Memory B cell (primary cell): ENCODE data around the gene RNF157.
A peak's percentile ranks its signal among the peaks of the same experiment; 100 is the strongest.
"Not testable (repeated sequence)": the region's sequence is repeated elsewhere in the genome, so short reads cannot be mapped to it uniquely, and the experiment has no call there.

ENCODE experiments used
- ATAC-seq: fragments of 150-1000 bp; cut with Tn5 transposase; 2 replicates; pipeline ENCODE4 v1.10.0; 2021; ENCODE audit warnings: low read depth, mild to moderate bottlenecking, moderate library complexity
- DNase-seq, 2 donors: peaks; one replicate each; pipeline ENCODE4 v3.0.0; 2022; ENCODE audit warnings: low spot score in 2 of 2
- H3K27ac Mint-ChIP-seq: one replicate; pipeline ENCODE4 v1.8.0; 2022; ENCODE audit warnings: mild to moderate bottlenecking, moderate library complexity, mixed read lengths
- H3K27me3 Mint-ChIP-seq: one replicate; pipeline ENCODE4 v1.8.0; 2022; ENCODE audit warnings: mixed read lengths
- H3K36me3 Mint-ChIP-seq: one replicate; pipeline ENCODE4 v1.8.0; 2022; ENCODE audit warnings: mild to moderate bottlenecking, mixed read lengths
- H3K4me1 Mint-ChIP-seq: one replicate; pipeline ENCODE4 v1.8.0; 2022; ENCODE audit warnings: mixed read lengths
- H3K4me3 Mint-ChIP-seq: one replicate; pipeline ENCODE4 v1.8.0; 2022; ENCODE audit warnings: mild to moderate bottlenecking, moderate library complexity, mixed read lengths
- H3K9me3 Mint-ChIP-seq: one replicate; pipeline ENCODE4 v1.8.0; 2022; ENCODE audit warnings: mixed read lengths

The RNF157 gene

GRCh38 chr17:76265624-76266243, 25.4 kb upstream of the RNF157 start:
- no peaks in the 10 kb centered on the region for H3K9me3 Mint-ChIP-seq
- peak; percentile 45 to 59 for DNase-seq
- H3K27me3 Mint-ChIP-seq: no peaks in the 10 kb centered on the region
- peak overlapping the region; percentile 90 for H3K27ac Mint-ChIP-seq
- peaks cover 6% of the 10 kb centered on the region for H3K36me3 Mint-ChIP-seq
- H3K4me3 Mint-ChIP-seq: peak overlapping the region; percentile 92
- H3K4me1 Mint-ChIP-seq: peaks cover 50% of the 10 kb centered on the region
- no peak for ATAC-seq

- peaks cover 53% of the 10 kb centered on the region for H3K4me1 Mint-ChIP-seq
Measured at GRCh38 chr17:76264755-76265623, 24.7 kb upstream of the RNF157 start, which contains the start of gene UBALD2. Gene UBALD2, plus strand, starts transcription at chr17:76265348. Its CDS starts 158 bp downstream, at chr17:76265506.

GRCh38 chr17:76264425-76264754, 24.1 kb upstream of the RNF157 start:
- ATAC-seq (no peak), DNase-seq (no peak)
- Mint-ChIP-seq H3K4me1 (peaks cover 51% of the 10 kb centered on the region), H3K36me3 (peaks cover 6% of the 10 kb centered on the region), H3K9me3 (no peaks in the 10 kb centered on the region), H3K4me3 (peak overlapping the region; percentile 78), H3K27ac (peak overlapping the region; percentile 60), H3K27me3 (no peaks in the 10 kb centered on the region)

More at GRCh38 chr17:76264755-76265623, 24.7 kb upstream of the RNF157 start, which contains the start of gene UBALD2:
- Mint-ChIP-seq H3K27ac (peak within 1 kb of the TSS; percentile 90), H3K27me3 (no peaks in the 10 kb centered on the region), H3K36me3 (peaks cover 6% of the 10 kb centered on the region), H3K9me3 (no peaks in the 10 kb centered on the region), H3K4me3 (peak within 1 kb of the TSS; percentile 92)
- ATAC-seq (peak; percentile 74), DNase-seq (peak; percentile 93 to 97)

- Mint-ChIP-seq H3K9me3 (no peaks in the 10 kb centered on the region), H3K36me3 (peaks cover 6% of the 10 kb centered on the region), H3K4me3 (no peak overlapping the region), H3K27me3 (no peaks in the 10 kb centered on the region), H3K27ac (peak overlapping the region; percentile 60), H3K4me1 (peaks cover 48% of the 10 kb centered on the region)
- ATAC-seq: no peak
- no peak for DNase-seq
Measured at GRCh38 chr17:76263896-76264295, 23.6 kb upstream of the RNF157 start.

DNA sequence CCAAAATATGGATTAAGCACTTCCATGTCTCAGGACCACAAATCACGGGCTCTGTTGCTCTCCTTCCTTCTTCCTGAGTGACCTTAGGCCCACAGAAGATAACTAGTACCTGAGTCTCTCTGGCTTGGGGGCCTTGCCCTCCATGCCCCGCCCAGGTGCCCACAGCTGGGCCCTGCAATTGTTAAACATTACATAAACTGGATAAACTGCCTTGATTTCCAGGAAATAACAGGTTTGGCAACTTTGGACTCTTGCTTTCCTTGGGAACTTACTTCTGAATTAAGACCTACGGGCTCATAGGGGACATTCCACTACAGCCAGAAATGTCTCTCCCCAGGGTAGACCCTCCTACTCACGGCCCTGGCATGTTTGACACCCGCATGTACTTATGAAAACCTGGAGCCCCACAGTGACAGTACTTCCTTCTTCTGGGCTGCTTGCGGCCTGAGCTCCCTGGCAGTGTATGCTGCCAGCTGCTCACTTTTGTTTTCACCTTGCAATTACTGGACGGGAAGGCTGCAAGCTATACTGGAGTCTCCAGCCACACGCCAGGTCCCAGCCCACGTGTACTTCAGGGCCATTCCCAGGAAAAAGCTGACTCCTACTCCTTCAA, 22.5 kb upstream of the RNF157 start:
- H3K4me1 Mint-ChIP-seq: peaks cover 43% of the 10 kb centered on the region
- H3K27ac Mint-ChIP-seq: peak overlapping the region; percentile 60
- H3K9me3 Mint-ChIP-seq: no peaks in the 10 kb centered on the region
- DNase-seq: no peak
- peak; percentile 12 for ATAC-seq
- no peaks in the 10 kb centered on the region for H3K27me3 Mint-ChIP-seq
- H3K4me3 Mint-ChIP-seq: peak overlapping the region; percentile 61
- peaks cover 2% of the 10 kb centered on the region for H3K36me3 Mint-ChIP-seq

DNA sequence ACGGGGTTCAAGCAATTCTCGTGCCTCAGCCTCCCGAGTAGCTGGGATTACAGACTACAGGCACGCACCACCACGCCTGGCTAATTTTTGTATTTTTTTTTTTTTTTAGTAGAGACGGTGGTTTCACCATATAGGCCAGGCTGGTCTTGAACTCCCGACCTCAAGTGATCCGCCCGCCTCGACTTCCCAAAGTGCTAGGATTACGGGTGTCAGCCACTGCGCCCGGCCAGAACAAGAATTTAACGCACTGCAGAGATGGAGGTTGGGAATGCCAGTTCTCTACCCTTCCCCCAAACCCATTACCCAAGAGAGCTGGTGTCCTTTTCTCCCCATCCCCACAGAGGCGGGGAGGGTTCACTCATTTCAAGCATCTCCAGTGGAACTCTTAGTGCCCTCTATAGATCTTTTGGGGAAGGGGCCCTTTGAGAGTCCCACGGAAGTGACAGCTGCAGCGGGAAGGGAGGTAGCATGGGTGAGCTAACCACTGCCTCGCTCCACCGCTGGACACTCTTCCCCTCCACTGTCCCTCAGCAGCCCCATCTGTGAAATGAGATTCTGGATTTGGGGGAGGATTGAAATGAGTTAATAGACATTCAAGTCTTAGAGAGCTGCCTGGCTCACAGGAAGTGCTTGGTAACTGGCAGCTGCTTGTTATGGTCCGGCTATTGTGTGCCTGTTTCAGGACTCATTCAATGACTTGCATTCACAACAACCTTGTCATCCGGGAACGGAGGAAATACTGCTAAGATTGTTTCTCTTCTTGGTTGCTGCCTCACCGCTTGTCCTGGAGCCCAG, 21.3 kb upstream of the RNF157 start:
- Mint-ChIP-seq H3K4me3 (peak overlapping the region; percentile 71), H3K27me3 (no peaks in the 10 kb centered on the region), H3K9me3 (no peaks in the 10 kb centered on the region), H3K4me1 (peaks cover 42% of the 10 kb centered on the region), H3K27ac (peak overlapping the region; percentile 47), H3K36me3 (no peaks in the 10 kb centered on the region)
- no peak for ATAC-seq
- no peak for DNase-seq

- H3K27me3 Mint-ChIP-seq: no peaks in the 10 kb centered on the region
- no peaks in the 10 kb centered on the region for H3K9me3 Mint-ChIP-seq
- H3K4me3 Mint-ChIP-seq: peak overlapping the region; percentile 69
- no peaks in the 10 kb centered on the region for H3K36me3 Mint-ChIP-seq
- H3K4me1 Mint-ChIP-seq: peaks cover 42% of the 10 kb centered on the region
- no peak for ATAC-seq
- DNase-seq: no peak
- peak overlapping the region; percentile 45 for H3K27ac Mint-ChIP-seq
Measured at GRCh38 chr17:76260669-76261068, 20.4 kb upstream of the RNF157 start.

DNA sequence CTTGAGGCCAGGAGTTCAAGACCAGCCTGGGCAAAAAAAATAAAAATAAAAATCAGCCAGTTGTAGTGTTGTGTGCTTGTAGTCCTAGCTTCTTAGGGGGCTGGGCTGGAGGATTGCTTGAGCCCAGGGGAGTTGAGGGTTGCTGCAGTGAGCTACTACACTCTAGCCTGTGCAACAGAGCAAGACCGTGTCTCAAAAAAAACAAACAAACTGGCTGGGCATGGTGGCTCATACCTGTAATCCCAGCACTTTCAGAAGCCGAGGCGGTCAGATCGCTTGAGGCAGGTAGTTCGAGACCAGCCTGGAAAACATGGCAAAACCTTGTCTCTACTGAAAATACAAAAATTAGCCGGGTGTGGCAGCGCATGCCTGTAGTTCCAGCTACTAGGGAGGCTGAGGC, 19.9 kb upstream of the RNF157 start:
- no peaks in the 10 kb centered on the region for H3K9me3 Mint-ChIP-seq
- H3K27me3 Mint-ChIP-seq: no peaks in the 10 kb centered on the region
- no peaks in the 10 kb centered on the region for H3K36me3 Mint-ChIP-seq
- DNase-seq (no peak), ATAC-seq (no peak)
- peak overlapping the region; percentile 69 for H3K4me3 Mint-ChIP-seq
- H3K27ac Mint-ChIP-seq: peak overlapping the region; percentile 45
- peaks cover 44% of the 10 kb centered on the region for H3K4me1 Mint-ChIP-seq

DNA sequence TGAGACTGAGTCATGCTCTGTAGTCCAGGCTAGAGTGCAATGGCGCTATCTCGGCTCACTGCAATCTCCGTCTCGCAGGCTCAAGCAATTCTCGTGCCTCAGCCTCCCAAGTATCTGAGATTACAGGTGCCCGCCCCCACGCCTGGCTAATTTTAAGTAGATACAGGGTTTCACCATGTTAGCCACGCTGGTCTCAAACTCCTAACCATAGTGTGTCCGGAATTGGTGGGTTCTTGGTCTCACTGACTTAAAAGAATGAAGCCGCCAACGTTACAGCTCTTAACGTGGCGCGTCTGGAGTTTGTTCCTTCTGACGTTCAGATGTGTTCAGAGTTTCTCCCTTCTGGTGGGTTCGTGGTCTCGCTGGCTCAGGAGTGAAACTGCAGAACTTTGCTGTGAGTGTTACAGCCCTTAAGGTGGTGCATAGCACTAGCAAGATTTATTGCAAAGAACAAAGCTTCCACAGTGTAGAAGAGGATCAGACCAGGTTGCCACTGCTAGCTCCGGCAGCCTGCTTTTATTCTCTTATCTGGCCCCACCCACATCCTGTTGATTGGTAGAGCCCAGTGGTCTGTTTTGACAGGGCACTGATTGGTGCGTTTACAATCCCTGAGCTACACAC, 16.2 kb upstream of the RNF157 start:
- H3K4me1 Mint-ChIP-seq: peaks cover 35% of the 10 kb centered on the region
- H3K9me3 Mint-ChIP-seq, H3K4me3 Mint-ChIP-seq, H3K27me3 Mint-ChIP-seq, H3K27ac Mint-ChIP-seq, H3K36me3 Mint-ChIP-seq, ATAC-seq, DNase-seq: not testable (repeated sequence)

- H3K27me3 Mint-ChIP-seq: peaks cover 1% of the 10 kb centered on the region
- no peak overlapping the region for H3K27ac Mint-ChIP-seq
- ATAC-seq: no peak
- no peak for DNase-seq
- H3K4me1 Mint-ChIP-seq: peaks cover 35% of the 10 kb centered on the region
- no peaks in the 10 kb centered on the region for H3K36me3 Mint-ChIP-seq
- H3K9me3 Mint-ChIP-seq: no peaks in the 10 kb centered on the region
- H3K4me3 Mint-ChIP-seq: no peak overlapping the region
Measured at GRCh38 chr17:76255801-76256429, 15.6 kb upstream of the RNF157 start.

DNA sequence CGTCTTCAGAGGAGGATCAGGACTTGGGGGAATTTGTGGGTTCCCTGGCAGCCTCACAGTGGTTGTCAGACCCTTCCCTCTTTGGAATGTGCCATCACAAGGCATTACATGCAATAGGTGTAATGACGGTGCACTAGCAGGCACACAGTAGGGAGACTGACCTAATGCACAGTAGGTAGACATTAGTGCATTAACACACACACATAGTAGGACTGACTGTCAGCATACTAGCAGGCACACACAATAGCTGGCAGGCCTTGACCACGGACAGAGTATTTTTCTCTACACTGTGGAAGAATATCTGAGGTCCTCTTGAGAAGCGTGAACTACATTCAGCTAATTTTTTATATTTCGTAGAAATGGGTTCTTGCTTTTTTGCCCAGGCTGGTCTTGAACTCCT, 14.0 kb upstream of the RNF157 start:
- no peak for ATAC-seq
- Mint-ChIP-seq H3K27ac (no peak overlapping the region), H3K4me1 (peaks cover 21% of the 10 kb centered on the region), H3K36me3 (no peaks in the 10 kb centered on the region), H3K4me3 (no peak overlapping the region), H3K27me3 (peaks cover 1% of the 10 kb centered on the region), H3K9me3 (no peaks in the 10 kb centered on the region)
- no peak for DNase-seq

DNA sequence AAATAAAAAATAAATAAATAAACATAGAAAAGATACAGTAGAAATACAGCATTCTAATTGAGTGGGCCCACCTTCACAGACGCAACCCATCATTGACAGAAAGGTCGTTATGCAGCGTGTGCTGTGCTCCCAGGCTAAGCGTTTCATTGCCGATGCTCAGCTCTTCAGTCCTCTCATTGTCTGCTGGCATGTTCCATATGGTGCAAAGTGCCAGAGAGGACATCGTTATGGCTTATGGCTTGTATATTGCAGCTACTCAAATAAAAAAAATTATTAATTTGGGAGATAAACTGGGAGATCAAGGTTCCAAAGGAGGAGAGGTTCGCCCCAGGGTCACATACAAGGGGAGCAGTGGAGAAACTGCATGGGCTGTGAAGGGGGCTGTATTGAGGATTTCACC, 13.5 kb upstream of the RNF157 start:
- no peak overlapping the region for H3K27ac Mint-ChIP-seq

More for the DNA sequence above, 13.5 kb upstream of the RNF157 start:
- Mint-ChIP-seq H3K36me3 (no peaks in the 10 kb centered on the region), H3K4me3 (no peak overlapping the region), H3K4me1 (peaks cover 20% of the 10 kb centered on the region), H3K9me3 (no peaks in the 10 kb centered on the region), H3K27me3 (peaks cover 1% of the 10 kb centered on the region)
- no peak for DNase-seq
- no peak for ATAC-seq
